BJ (cell line): ENCODE results near the gene OTOP3. TPM values are rescaled to one million over a fixed set of nuclear protein-coding genes. Genes with fewer than 3 reads are reported as not detected.
"Not testable (repeated sequence)": the region's sequence is repeated elsewhere in the genome, so short reads cannot be mapped to it uniquely, and the experiment has no call there.

ENCODE experiments used
- CTCF ChIA-PET: fragments of 350-600 bp; formaldehyde crosslinking; extraction: SDS; loops from one replicate; lab custom pipeline; 2021; ENCODE audit warnings: antibody characterized with exemption, inconsistent platforms; lab: Yijun Ruan, JAX
- POLR2A ChIA-PET: fragments of 300-600 bp; sonication (Branson Sonifier 250); formaldehyde crosslinking; extraction: SDS; loops from one replicate; lab custom pipeline; 2021; ENCODE audit warnings: antibody characterized with exemption; lab: Charles Lee
- DNase-seq: peaks from one replicate; pipeline ENCODE4 v3.0.0-alpha.2; 2011; ENCODE audit warnings: low read depth
- H3K27me3 ChIP-seq: 2 replicates; pipeline ENCODE4 v1.6.0; 2011; ENCODE audit warnings: low read length; ENCODE audit not compliant: control insufficient read depth, insufficient read depth
- H3K36me3 ChIP-seq: 2 replicates; pipeline ENCODE4 v1.5.1; 2011; ENCODE audit warnings: low read length; ENCODE audit not compliant: control insufficient read depth, insufficient read depth
- H3K4me3 ChIP-seq: 2 replicates; pipeline ENCODE4 v1.5.1; 2011; ENCODE audit warnings: low read depth, mild to moderate bottlenecking, control low read depth, low read length
- polyA plus RNA-seq: library from polyadenylated mRNA; depleted of rRNA; stranded (reverse); fragments of >200 nt; gene quantifications from 2 replicates; pipeline ENCODE4 v1.2.3, GENCODE V29; 2011
- TF ChIP-seq, protein P1 (sequence below): IDR thresholded peaks from 2 replicates; pipeline ENCODE4 v1.5.1; 2011; ENCODE audit warnings: low read depth, mild to moderate bottlenecking, control low read depth, inconsistent platforms, low read length, moderate library complexity; ENCODE audit not compliant: insufficient read depth

OTOP3 gene
- polyA plus RNA-seq, 1 experiment = not detected

GRCh38 chr17:74901353-74902135, 34.2 kb upstream of the OTOP3 start:
- peaks cover 21% of the 10 kb centered on the region for H3K27me3 ChIP-seq
- POLR2A ChIA-PET = no interaction called here
- TF ChIP-seq, protein P1, sequence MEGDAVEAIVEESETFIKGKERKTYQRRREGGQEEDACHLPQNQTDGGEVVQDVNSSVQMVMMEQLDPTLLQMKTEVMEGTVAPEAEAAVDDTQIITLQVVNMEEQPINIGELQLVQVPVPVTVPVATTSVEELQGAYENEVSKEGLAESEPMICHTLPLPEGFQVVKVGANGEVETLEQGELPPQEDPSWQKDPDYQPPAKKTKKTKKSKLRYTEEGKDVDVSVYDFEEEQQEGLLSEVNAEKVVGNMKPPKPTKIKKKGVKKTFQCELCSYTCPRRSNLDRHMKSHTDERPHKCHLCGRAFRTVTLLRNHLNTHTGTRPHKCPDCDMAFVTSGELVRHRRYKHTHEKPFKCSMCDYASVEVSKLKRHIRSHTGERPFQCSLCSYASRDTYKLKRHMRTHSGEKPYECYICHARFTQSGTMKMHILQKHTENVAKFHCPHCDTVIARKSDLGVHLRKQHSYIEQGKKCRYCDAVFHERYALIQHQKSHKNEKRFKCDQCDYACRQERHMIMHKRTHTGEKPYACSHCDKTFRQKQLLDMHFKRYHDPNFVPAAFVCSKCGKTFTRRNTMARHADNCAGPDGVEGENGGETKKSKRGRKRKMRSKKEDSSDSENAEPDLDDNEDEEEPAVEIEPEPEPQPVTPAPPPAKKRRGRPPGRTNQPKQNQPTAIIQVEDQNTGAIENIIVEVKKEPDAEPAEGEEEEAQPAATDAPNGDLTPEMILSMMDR = no peak
- no peak for DNase-seq
- H3K36me3 ChIP-seq = no peaks in the 10 kb centered on the region
- H3K4me3 ChIP-seq = no peak overlapping the region
- CTCF ChIA-PET = no interaction called here

- Histone ChIP-seq H3K36me3 (no peaks in the 10 kb centered on the region), H3K4me3 (no peak overlapping the region), H3K27me3 (peaks cover 20% of the 10 kb centered on the region)
- CTCF ChIA-PET = interaction anchor here (1.0 kb wide), 1 partner anchor 38 kb away, joined by 3 read pairs; no protein-coding TSS in a partner anchor
- TF ChIP-seq, protein P1 = no peak
- POLR2A ChIA-PET = no interaction called here
- DNase-seq = no peak
Measured at GRCh38 chr17:74903034-74903433, 32.7 kb upstream of the OTOP3 start.

GRCh38 chr17:74903671-74904070, 32.0 kb upstream of the OTOP3 start:
- no peak for DNase-seq
- ChIA-PET CTCF (interaction anchor here (0.5 kb wide), 1 partner anchor 13 kb away, joined by 3 read pairs; no protein-coding TSS in a partner anchor), POLR2A (no interaction called here)
- H3K36me3 ChIP-seq = no peaks in the 10 kb centered on the region
- TF ChIP-seq, protein P1 = no peak
- no peak overlapping the region for H3K4me3 ChIP-seq
- H3K27me3 ChIP-seq = peaks cover 17% of the 10 kb centered on the region

DNA sequence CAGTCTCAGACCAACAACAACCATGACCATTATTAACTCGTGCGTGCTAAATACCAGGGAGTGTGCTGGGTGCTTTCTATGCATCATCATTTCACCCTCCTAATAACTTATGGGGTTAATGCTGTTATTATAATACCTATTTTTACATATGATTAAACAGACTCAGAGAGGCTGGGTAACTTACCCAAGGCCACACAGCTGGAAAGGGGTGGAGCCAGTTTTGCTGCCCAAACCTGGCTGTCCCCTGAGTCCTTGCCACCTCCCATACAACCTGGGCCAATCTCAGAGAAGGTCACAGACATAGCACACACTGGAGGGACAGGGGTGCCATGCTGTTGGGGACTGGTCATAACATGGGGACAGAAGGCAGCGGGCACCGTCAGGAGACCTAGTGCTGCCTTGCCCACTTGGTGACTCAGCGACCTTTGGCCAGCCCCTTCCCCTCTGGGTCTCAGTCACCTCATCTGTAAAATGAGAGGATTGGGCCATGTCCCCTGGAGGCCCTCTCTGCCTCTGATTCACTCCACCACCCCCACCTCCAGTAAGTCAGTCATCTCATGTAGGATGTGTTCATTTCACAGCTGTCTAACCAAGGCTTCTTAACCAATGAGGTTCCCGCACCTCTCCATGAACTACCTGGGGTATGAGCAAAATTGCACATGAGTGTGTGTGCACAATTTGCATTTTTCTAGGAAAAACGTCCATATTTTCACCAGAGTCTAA, 30.9 kb upstream of the OTOP3 start:
- peaks cover 13% of the 10 kb centered on the region for H3K27me3 ChIP-seq
- DNase-seq = no peak
- ChIA-PET POLR2A (no interaction called here), CTCF (interaction anchor here (1.3 kb wide), 1 partner anchor 53 kb away, joined by 3 read pairs; no protein-coding TSS in a partner anchor)
- H3K36me3 ChIP-seq = no peaks in the 10 kb centered on the region
- TF ChIP-seq, protein P1 = no peak
- no peak overlapping the region for H3K4me3 ChIP-seq

- DNase-seq, H3K4me3 ChIP-seq, POLR2A ChIA-PET, H3K36me3 ChIP-seq: not testable (repeated sequence)
- CTCF ChIA-PET = interaction anchor here (0.8 to 1.4 kb wide), 2 partner anchors 15 to 18 kb away, joined by 3 to 5 read pairs; partner anchors contain the start of gene OTOP2
- H3K27me3 ChIP-seq = peaks cover 12% of the 10 kb centered on the region
Measured at GRCh38 chr17:74906214-74906793, 29.4 kb upstream of the OTOP3 start.
